OCI-LY7 (cell line): ENCODE results near the gene BPIFA2. TPM values are rescaled to one million over a fixed set of nuclear protein-coding genes. Genes with fewer than 3 reads are reported as not detected.
"Not testable (repeated sequence)": the region's sequence is repeated elsewhere in the genome, so short reads cannot be mapped to it uniquely, and the experiment has no call there.

Experiments
- BruUV-seq: library from RNA; stranded (reverse); fragments of 400-500 nt; replicated peaks from 2 replicates; lab custom pipeline; 2021; lab: Mats Ljungman, UMichigan
- CTCF ChIA-PET: fragments of 300-600 bp; sonication (Branson Sonifier 250); formaldehyde crosslinking; loops from one replicate; lab custom pipeline; 2022; ENCODE audit warnings: antibody characterized with exemption; ENCODE audit not compliant: unreplicated experiment; lab: Charles Lee
- POLR2A ChIA-PET: fragments of 300-600 bp; sonication (Branson Sonifier 250); formaldehyde crosslinking; loops from one replicate; lab custom pipeline; 2022; ENCODE audit warnings: antibody characterized with exemption; lab: Charles Lee
- DNase-seq: peaks from one replicate; pipeline ENCODE4 v3.0.0-alpha.2; 2015; ENCODE audit warnings: low spot score
- H2AFZ ChIP-seq: fragments of 200-600 bp; sonication (generic), shearing (Covaris generic); 2 replicates; pipeline ENCODE4 v1.6.1; 2014; ENCODE audit warnings: mild to moderate bottlenecking, antibody characterized with exemption, low read length, moderate library complexity
- H3K27ac ChIP-seq: fragments of 200-600 bp; sonication (generic); 2 replicates; pipeline ENCODE4 v1.5.1; 2014; ENCODE audit warnings: mixed run types, low read depth, mild to moderate bottlenecking, moderate library complexity, low read length, inconsistent platforms; ENCODE audit not compliant: poor library complexity, severe bottlenecking
- H3K36me3 ChIP-seq: fragments of 200-600 bp; sonication (generic); 2 replicates; pipeline ENCODE4 v1.6.1; 2014; ENCODE audit warnings: mild to moderate bottlenecking, antibody characterized with exemption, low read length, moderate library complexity, mixed read lengths; ENCODE audit not compliant: insufficient read depth
- H3K4me1 ChIP-seq: fragments of 200-600 bp; sonication (generic); 2 replicates; pipeline ENCODE4 v1.5.1; 2014; ENCODE audit warnings: mild to moderate bottlenecking, low read length; ENCODE audit not compliant: insufficient read depth, poor library complexity, severe bottlenecking
- H3K4me2 ChIP-seq: fragments of 200-600 bp; sonication (generic); 2 replicates; pipeline ENCODE4 v1.6.1; 2014; ENCODE audit warnings: mild to moderate bottlenecking, low read length
- H3K4me3 ChIP-seq: fragments of 200-600 bp; sonication (generic); 2 replicates; pipeline ENCODE4 v1.5.1; 2014; ENCODE audit warnings: mild to moderate bottlenecking, low read depth, low read length; ENCODE audit not compliant: poor library complexity, severe bottlenecking
- H3K79me2 ChIP-seq: fragments of 200-600 bp; sonication (generic); 2 replicates; pipeline ENCODE4 v1.6.1; 2016; ENCODE audit warnings: low read depth, mild to moderate bottlenecking, low read length, moderate library complexity, mixed read lengths; ENCODE audit not compliant: insufficient read depth
- H3K9me2 ChIP-seq: fragments of 200-600 bp; sonication (generic); 2 replicates; pipeline ENCODE4 v1.6.1; 2016; ENCODE audit warnings: mild to moderate bottlenecking, low read length, mixed read lengths; ENCODE audit not compliant: insufficient read depth
- H3K9me3 ChIP-seq: fragments of 200-600 bp; sonication (generic); 2 replicates; pipeline ENCODE4 v1.6.1; 2014; ENCODE audit warnings: mild to moderate bottlenecking, mixed run types, low read length, mixed read lengths
- H4K20me1 ChIP-seq: fragments of 200-600 bp; sonication (generic); 2 replicates; pipeline ENCODE4 v1.6.1; 2014; ENCODE audit warnings: mild to moderate bottlenecking, antibody characterized with exemption, low read length, moderate library complexity, mixed read lengths; ENCODE audit not compliant: insufficient read depth
- CTCF ChIP-seq: fragments of 200-600 bp; sonication (generic); conservative IDR thresholded peaks from 2 replicates; pipeline ENCODE4 v1.5.1; 2014; ENCODE audit warnings: mild to moderate bottlenecking, antibody characterized with exemption, low read length, moderate library complexity, mixed read lengths
- EZH2phosphoT487 ChIP-seq: fragments of 200-600 bp; sonication (generic); IDR thresholded peaks from 2 replicates; pipeline ENCODE4 v1.6.1; 2018; ENCODE audit warnings: low read depth, borderline replicate concordance, mild to moderate bottlenecking, mixed run types, antibody characterized with exemption, low read length, moderate library complexity, mixed read lengths
- intact Hi-C: fragments of 100-400 bp; cut with micrococcal nuclease; formaldehyde crosslinking; loops from one replicate; pipeline ENCODE4 v1.10.0; 2022; ENCODE audit not compliant: unreplicated experiment
- total RNA-seq, 2 experiments: library from RNA; depleted of rRNA in 1 of 2; stranded (reverse); fragments of >200 nt in 1 of 2; shearing (Covaris generic) in 1 of 2; gene quantifications; 2 replicates each; pipeline ENCODE4 v1.2.3, GENCODE V29; 2014 to 2022

Gene BPIFA2
- total RNA-seq, 2 experiments from 2014 or later = not detected

- no peaks in the 10 kb centered on the region for H3K9me2 ChIP-seq
- intact Hi-C loops = no loop called here
- TF ChIP-seq CTCF (no peak), EZH2phosphoT487 (no peak)
- no peaks in the 10 kb centered on the region for H3K9me3 ChIP-seq
- H3K4me3 ChIP-seq = no peak overlapping the region
- H3K27ac ChIP-seq = no peak overlapping the region
- no peak overlapping the region for H3K4me2 ChIP-seq
- no peak overlapping the region for H2AFZ ChIP-seq
- H3K4me1 ChIP-seq = no peaks in the 10 kb centered on the region
- no peaks in the 10 kb centered on the region for H3K79me2 ChIP-seq
- ChIA-PET CTCF (no interaction called here), POLR2A (no interaction called here)
- BruUV-seq = no TSS peak
- no peaks in the 10 kb centered on the region for H4K20me1 ChIP-seq
- no peaks in the 10 kb centered on the region for H3K36me3 ChIP-seq
- no peak for DNase-seq
Observed at GRCh38 chr20:33181482-33182093, 13.6 kb downstream of the BPIFA2 start.

- no peak for TF ChIP-seq EZH2phosphoT487
- TF ChIP-seq CTCF = no peak
- BruUV-seq = no TSS peak
- Histone ChIP-seq H3K4me2 (no peak overlapping the region), H3K27ac (no peak overlapping the region), H3K4me3 (no peak overlapping the region), H3K9me3 (no peaks in the 10 kb centered on the region), H2AFZ (no peak overlapping the region), H3K36me3 (no peaks in the 10 kb centered on the region), H3K9me2 (no peaks in the 10 kb centered on the region), H3K4me1 (no peaks in the 10 kb centered on the region), H4K20me1 (no peaks in the 10 kb centered on the region), H3K79me2 (no peaks in the 10 kb centered on the region)
- POLR2A ChIA-PET = interaction anchor here (0.6 kb wide), 1 partner anchor 286 kb away, joined by 3 read pairs; no protein-coding TSS in a partner anchor
- DNase-seq = no peak
- intact Hi-C loops = no loop called here
- CTCF ChIA-PET = no interaction called here
Observed at GRCh38 chr20:33183312-33183711, 15.4 kb downstream of the BPIFA2 start.

- H3K36me3 ChIP-seq, H3K4me1 ChIP-seq, POLR2A ChIA-PET, H3K4me2 ChIP-seq, CTCF ChIA-PET, H4K20me1 ChIP-seq, H3K27ac ChIP-seq, BruUV-seq, H3K79me2 ChIP-seq, H3K9me3 ChIP-seq, H3K4me3 ChIP-seq, intact Hi-C loops, H3K9me2 ChIP-seq, DNase-seq, H2AFZ ChIP-seq: not testable (repeated sequence)
Observed at GRCh38 chr20:33185031-33185590, 17.2 kb downstream of the BPIFA2 start.
